Measurements from ENCODE around the gene SEMG1. TPM values are rescaled to one million over a fixed set of nuclear protein-coding genes. Genes with fewer than 3 reads are reported as not detected.

Gene SEMG1
- total and polyA plus RNA-seq, 2 donors (not counting 1 experiment from before 2014, with no cell fraction given), result not detected

- H3K4me3 ChIP-seq (ENCODE audit: control extremely low read depth in 1 of 5, extremely low read depth in 1 of 5, insufficient read depth in 1 of 5, low read depth in 2 of 5, low read length in 4 of 5), result no peak overlapping the region
- CTCF ChIA-PET, result no interaction called here
These were observed 25.2 kb upstream of the SEMG1 start for GRCh38 chr20:45181639-45182038.

GRCh38 chr20:45183084-45183483 is 23.7 kb upstream of the SEMG1 start:
- TF ChIP-seq EZH2 (IDR thresholded peaks at IDR 0.05; ENCODE audit: borderline replicate concordance, insufficient read depth, low read depth, low read length, poor library complexity, severe bottlenecking), result no peak
- TF ChIP-seq CTCF (IDR thresholded peaks at IDR 0.05), result no peak
- Histone ChIP-seq H3K27me3 (replicated peaks in 1 of 4; ENCODE audit: control extremely low read depth in 1 of 4, control insufficient read depth in 3 of 4, insufficient read depth in 4 of 4, low read length in 3 of 4) (peaks cover 0 to 11% (median 0%) of the 10 kb centered on the region in 4 experiments), H2AFZ (ENCODE audit: insufficient read depth, low read depth, low read length, poor library complexity, severe bottlenecking) (no peak overlapping the region), H4K20me1 (ENCODE audit: control insufficient read depth, insufficient read depth, low read length, poor library complexity, severe bottlenecking) (no peaks in the 10 kb centered on the region), H3K4me2 (replicated peaks; ENCODE audit: low read depth, low read length, poor library complexity, severe bottlenecking) (no peak overlapping the region), H3K36me3 (replicated peaks in 1 of 2; ENCODE audit: control extremely low read depth in 1 of 2, control insufficient read depth in 1 of 2, extremely low read depth in 1 of 2, insufficient read depth in 2 of 2, low read length in 1 of 2) (no peaks in the 10 kb centered on the region), H3K4me3 (ENCODE audit: control extremely low read depth in 1 of 5, extremely low read depth in 1 of 5, insufficient read depth in 1 of 5, low read depth in 2 of 5, low read length in 4 of 5) (no peak overlapping the region), H3K79me2 (ENCODE audit: control insufficient read depth, insufficient read depth, low read length) (no peaks in the 10 kb centered on the region), H3K27ac (ENCODE audit: low read length in 2 of 2) (no peak overlapping the region), H3K4me1 (ENCODE audit: control insufficient read depth in 2 of 2, insufficient read depth in 2 of 2, low read length in 2 of 2) (no peaks in the 10 kb centered on the region), H3K9ac (ENCODE audit: low read length) (no peak overlapping the region), H3K9me3 (ENCODE audit: control extremely low read depth in 1 of 3, control insufficient read depth in 2 of 3, insufficient read depth in 1 of 3, low read length in 2 of 3) (no peaks in the 10 kb centered on the region)
- intact Hi-C loops (cut with micrococcal nuclease), result no loop called here
- no peak overlapping the region for H3K27ac Mint-ChIP-seq
- ChIA-PET POLR2A (no interaction called here), CTCF (no interaction called here)
- H3K27me3 Mint-ChIP-seq, result peaks cover 10% of the 10 kb centered on the region
- H3K9me3 Mint-ChIP-seq (ENCODE audit: insufficient read depth), result no peaks in the 10 kb centered on the region
- H3K4me1 Mint-ChIP-seq, result no peaks in the 10 kb centered on the region
- ATAC-seq (ENCODE audit: low read depth) (no peak), DNase-seq (no peak)
- no CpG with 5 or more reads among the region's 2 CpGs for WGBS (ENCODE audit: insufficient coverage)
- no peak overlapping the region for H3K4me3 Mint-ChIP-seq

More at GRCh38 chr20:45181639-45182038, 25.2 kb upstream of the SEMG1 start:
- POLR2A ChIA-PET, result no interaction called here
- Mint-ChIP-seq H3K27ac (no peak overlapping the region), H3K4me1 (no peaks in the 10 kb centered on the region), H3K4me3 (no peak overlapping the region), H3K9me3 (ENCODE audit: insufficient read depth) (no peaks in the 10 kb centered on the region), H3K27me3 (peaks cover 15% of the 10 kb centered on the region)
- no peaks in the 10 kb centered on the region for H3K4me1 ChIP-seq (ENCODE audit: control insufficient read depth in 2 of 2, insufficient read depth in 2 of 2, low read length in 2 of 2)
- no peak for ATAC-seq (ENCODE audit: low read depth)
- WGBS (ENCODE audit: insufficient coverage), result 90% methylated on average over 2 of the region's 2 CpGs
- H3K9ac ChIP-seq (ENCODE audit: low read length), result no peak overlapping the region
- H3K4me2 ChIP-seq (replicated peaks; ENCODE audit: low read depth, low read length, poor library complexity, severe bottlenecking), result no peak overlapping the region
- TF ChIP-seq CTCF (IDR thresholded peaks at IDR 0.05) (no peak), EZH2 (IDR thresholded peaks at IDR 0.05; ENCODE audit: borderline replicate concordance, insufficient read depth, low read depth, low read length, poor library complexity, severe bottlenecking) (no peak)
- intact Hi-C loops (cut with micrococcal nuclease), result no loop called here
- H3K27ac ChIP-seq (ENCODE audit: low read length in 2 of 2), result no peak overlapping the region
- H3K9me3 ChIP-seq (ENCODE audit: control extremely low read depth in 1 of 3, control insufficient read depth in 2 of 3, insufficient read depth in 1 of 3, low read length in 2 of 3), result no peaks in the 10 kb centered on the region
- no peaks in the 10 kb centered on the region for H3K79me2 ChIP-seq (ENCODE audit: control insufficient read depth, insufficient read depth, low read length)
- H2AFZ ChIP-seq (ENCODE audit: insufficient read depth, low read depth, low read length, poor library complexity, severe bottlenecking), result no peak overlapping the region
- no peaks in the 10 kb centered on the region for H3K36me3 ChIP-seq (replicated peaks in 1 of 2; ENCODE audit: control extremely low read depth in 1 of 2, control insufficient read depth in 1 of 2, extremely low read depth in 1 of 2, insufficient read depth in 2 of 2, low read length in 1 of 2)
- no peaks in the 10 kb centered on the region for H4K20me1 ChIP-seq (ENCODE audit: control insufficient read depth, insufficient read depth, low read length, poor library complexity, severe bottlenecking)
- H3K27me3 ChIP-seq (replicated peaks in 1 of 4; ENCODE audit: control extremely low read depth in 1 of 4, control insufficient read depth in 3 of 4, insufficient read depth in 4 of 4, low read length in 3 of 4), result peaks cover 0 to 11% (median 0%) of the 10 kb centered on the region in 4 experiments
- DNase-seq, result no peak
